Measurements from ENCODE around the gene DLG2.

DLG2 gene

DNA sequence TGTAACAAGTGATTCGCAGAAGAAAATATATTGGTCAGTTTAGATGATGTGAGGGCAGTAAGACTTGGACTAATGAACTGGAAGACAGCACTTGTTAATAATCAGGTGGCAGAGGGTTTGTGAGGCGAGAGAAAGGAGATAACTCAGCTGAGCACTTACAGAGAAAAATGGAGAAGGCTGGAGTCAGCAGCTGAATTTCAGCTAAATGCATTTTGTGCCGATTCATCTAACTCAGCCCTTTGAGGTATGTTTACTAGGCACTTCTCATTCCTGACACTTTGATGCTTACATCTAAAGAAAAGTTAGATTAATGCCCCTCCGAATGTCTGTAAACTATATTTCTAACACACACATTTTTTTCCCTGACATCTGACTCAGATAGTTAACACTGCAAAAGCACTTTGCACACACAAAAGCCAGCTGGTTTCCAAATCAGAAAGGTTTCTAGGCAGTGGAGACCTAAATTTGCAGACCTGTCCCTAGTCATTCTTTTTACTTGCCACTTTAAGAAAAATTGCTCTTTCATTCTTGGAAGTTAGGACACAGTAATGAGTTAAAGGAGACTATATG lies 1481.4 kb downstream of the DLG2 start:
- no peak for DNase-seq

DNA sequence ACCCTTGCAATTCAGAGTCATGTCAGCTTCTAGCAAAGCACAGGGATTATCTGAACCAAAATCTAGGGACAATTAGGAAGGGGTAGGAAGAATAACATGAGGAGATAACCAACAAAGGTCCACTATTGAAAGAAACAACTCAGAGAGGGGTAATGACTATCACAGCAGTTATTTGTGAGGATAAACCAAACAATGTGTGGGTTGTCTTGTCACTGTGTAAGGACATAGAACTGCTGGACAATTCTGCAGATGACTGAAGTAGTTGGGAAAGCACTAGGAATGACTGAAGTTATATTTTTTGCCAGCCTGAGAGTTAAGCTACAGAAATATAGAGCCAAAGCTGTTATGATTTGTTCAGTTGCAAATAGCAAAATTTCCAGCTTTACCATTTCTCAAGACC lies 1482.6 kb downstream of the DLG2 start:
- DNase-seq = no peak

DNA sequence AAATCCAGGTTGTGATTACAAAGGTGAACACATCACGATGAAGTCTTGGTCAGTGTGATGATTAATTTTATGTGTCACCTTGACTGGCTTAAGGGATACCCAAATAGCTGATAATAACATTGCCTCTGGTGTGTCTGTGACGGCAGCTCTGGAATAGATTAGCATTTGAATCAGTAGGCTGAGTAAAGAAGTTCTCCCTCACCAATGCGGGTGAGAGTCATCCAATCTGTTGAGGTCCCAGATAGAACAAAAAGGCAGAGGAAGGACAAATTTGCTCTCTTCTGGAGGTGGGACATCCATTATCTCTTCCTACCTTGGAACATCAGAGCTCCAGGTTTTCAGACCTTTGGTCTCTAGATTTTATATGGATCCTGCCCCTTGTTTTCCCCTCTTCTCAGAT lies 1484.7 kb downstream of the DLG2 start:
- DNase-seq = no peak

DNA sequence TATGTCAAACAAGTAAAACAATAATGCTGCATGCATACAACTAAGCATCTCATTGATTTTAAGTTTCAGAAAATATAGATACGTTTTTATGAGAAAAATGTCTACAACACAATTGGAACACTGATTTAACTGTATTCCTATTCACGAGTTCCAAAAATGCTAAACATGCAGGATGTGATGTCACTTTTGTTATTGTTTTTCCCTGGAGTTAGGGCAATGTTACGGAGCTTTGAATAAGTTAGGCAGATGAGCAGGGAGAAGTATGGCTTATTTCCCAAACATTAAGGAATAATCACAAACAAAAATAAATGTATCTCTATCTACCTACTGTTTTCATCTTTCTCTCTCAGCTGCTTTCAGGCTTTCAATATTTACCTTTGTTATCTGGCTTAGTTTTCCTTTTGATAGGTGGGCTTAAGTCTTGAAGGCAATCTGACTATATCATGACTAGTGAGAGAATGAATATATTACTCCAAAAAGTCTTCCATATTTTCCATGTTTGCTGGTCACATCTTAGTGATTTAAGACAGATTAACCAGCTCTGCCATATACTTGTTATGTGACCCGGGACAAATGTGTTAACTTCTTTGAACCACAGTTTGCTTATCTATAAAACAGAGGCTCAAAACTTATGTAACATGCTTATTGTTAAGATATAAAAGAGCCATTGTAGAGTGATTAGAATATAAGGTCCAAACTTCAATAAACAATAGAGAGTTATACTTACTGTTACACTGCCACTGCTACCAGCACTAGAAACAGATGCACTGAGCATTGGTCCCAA lies 1486.6 kb downstream of the DLG2 start:
- no peak for DNase-seq

DNA sequence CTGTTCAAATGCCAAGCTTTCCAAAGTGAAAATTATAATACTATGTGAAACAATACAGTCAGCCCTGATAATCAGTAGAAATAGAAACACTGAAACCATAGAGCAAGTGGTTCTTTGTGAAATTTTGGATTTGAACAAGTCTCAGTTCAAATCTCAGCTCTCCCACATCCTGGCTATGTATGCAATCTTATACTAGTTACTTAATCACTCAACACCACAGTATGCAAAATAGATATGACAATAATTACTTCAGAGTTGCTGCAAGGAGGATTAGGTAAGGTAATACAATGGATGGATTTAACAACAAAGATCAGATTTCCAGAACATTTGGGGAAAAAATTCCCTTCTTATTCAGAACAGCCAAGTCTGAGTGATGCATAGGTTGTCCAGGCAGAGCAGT lies 1489.2 kb downstream of the DLG2 start:
- no peak for DNase-seq

DNA sequence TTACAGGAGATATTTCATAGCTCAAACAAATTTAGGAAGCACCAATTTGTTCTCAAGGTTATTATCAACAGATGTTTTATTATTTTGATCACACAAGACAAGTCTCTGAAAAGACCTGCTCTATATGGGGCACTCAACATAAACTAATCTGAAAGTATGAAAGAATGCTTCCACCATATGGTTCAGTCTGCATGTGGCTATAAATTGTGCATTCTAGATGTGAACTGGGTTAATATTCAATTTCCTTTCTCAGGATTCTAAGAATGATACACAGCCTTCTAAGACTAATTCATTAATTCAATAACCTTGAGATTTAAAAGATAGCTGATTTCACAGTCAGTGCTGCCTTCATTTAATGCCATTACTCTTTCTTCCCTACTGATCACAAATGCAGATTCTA lies 1489.6 kb downstream of the DLG2 start:
- DNase-seq = no peak

DNA sequence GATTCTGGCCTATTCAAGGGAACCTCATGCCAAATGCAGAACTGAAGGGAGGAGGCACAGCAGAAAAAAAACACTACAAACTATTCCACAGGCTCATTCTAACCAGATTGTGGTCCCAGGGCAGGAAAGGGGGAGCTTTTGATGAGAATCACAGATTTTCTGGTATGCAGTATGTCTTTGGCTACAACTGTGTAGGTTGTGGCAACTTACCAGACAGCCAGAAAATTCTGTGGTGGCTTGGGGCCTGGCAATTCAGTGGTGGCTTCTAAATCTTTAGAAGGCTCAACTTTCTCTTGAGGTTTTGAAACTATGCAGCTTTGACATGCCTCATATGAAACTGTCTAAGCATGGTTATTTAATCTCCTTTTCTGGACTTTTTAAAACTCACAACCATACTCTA lies 1490.2 kb downstream of the DLG2 start:
- DNase-seq = no peak

DNA sequence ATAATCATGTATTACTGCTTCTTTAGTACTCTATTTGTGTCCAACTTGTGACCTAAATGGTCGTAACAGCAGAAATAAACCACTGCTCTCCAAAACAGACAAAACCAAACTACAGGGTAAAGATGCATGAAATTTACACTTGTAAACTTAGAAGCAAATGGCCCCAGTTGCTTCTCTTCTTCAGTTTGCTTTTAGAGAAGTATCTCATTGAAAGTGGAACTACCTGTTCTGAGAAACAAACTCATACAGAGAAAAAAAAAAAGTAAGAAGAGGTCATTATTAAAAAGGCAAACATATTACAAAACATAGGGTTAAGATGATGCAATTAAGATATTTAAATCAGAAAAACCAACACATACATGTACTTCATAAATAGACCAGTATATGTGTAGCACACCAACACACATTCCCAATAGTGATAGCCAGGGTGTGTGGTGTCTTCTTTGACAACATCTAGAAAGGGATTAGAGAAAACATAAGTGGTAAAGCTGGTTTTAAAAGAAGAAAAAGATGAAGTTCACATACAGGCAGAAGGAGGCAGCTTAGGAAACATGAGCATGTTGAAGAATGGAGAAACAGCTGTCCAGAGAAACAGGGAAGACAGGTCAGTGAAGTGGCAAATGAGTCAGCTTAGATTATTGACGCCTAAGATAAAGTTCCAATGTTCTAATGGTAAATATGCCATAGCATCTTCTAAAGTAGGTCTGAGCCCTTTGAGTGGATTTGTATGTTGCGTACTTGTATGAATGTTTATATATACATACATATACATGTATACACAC lies 1496.3 kb downstream of the DLG2 start:
- DNase-seq = no peak

DNA sequence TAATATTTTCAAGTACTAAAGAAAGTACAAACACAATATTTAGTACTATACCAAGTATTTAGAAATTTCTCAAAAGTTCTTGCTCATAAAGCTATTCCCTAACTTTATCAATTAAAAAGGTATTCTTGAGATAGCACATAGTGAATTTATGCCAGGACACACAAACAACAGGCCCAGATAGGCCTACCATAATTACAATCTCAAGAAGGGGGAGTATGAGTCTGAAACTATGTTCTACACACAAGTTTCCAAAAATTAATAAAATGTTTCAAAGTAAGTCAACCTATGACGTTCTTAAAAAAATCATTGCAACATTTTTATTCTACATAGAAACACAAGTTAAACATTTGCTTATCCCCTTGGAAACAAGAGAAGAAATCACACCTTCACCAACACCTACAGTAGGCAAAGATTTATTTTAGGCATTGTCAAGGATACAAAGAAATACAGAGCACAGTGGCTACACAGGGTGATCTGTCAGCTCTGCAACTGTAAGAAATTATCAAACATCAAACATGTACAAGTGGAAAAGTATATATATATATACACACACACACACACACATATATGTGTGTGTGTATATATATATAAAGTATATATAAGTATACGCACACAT lies 1497.1 kb downstream of the DLG2 start:
- no peak for DNase-seq

DNA sequence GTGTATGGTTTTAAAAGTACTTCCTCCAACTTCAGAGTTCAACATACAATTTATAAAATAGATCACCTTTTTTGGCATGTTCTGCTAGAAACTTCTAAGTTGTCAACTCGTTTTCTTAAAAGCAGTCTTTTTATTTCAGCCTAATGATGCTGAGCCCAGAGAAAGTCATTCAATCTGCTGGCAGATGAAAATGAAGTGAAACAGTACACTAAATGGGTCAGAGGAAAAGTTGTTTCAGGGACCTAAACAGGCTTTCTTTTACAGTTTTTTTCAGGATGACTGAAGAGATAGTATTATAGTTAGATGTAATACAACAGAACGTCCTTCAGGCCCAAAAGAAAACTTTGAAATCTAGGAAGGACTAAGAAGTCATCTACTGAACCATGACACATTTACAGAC lies 1498.3 kb downstream of the DLG2 start:
- DNase-seq = no peak

DNA sequence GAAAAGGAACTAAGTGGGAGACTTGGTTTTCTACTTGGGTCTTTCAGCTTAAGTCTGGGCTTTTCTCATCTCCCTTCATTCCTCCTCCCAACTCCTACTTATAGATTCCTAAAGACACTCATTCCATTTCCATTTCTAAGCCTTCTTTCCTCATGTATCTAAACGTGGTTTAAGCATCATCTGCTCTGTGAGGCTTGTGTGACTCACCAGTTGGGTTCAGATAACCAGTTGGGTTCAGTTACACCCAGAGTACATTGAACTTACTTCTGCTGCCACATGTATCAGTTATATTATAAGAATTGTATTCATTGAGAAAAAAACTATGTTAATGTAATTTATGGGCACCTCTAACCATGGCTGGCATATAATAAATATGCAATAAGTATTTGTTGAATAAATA lies 1509.8 kb downstream of the DLG2 start:
- no peak for DNase-seq

DNA sequence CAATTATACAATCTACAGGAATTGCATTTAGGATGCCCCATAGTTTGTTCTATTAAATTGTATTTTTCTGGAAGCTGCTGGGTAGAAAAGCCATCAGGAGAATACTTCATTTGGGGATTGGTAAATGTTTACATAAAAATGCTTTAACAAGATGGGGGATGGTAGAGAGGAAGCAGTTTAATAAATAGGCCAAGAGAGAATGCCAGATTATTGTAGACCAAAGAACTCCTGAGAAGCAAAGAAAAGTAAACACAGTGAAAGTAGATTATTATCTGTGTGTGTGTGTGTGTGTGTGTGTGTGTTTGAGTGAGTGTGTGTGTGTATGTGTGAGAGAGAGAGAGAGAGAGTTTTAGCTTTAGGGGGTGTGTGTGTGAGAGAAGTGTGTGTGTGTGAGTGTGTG lies 1520.6 kb downstream of the DLG2 start:
- DNase-seq = no peak

DNA sequence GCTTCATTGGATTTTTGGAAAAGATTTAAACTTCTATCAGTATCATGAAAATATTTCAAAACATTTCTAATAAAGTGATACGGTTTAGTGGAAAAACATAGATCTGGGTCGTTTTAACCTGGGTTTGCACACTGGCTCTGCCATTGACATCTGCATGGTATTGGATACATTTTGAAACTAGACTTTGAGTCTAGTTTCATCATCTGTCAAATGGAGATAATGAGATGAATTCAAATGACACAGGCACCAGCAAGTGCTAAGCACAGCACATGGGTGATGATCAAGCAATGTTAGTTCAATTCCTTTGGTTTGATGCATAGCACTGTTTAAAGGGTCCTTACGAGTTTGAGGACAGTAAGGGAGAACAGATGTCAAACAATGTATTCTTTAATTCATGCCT lies 1522.0 kb downstream of the DLG2 start:
- no peak for DNase-seq

DNA sequence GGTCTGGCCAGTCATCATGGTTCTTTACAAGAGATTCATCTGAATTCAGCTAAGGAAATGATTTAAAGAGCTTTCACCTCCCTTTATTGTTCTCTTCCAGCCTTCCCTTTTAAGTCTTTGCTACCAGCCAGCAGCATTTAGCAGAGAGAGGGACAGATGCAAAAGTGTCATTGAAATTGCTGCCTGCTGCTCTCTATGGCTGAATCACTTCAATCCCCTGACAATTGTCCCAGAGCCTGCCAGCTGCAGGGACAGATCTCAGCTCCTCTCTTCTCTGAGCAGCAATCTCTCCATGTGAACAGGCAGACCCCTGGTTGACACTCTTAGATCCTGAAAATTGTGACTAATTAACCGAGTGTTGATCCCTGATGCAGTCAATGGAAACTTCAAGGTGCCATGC lies 1524.0 kb downstream of the DLG2 start:
- no peak for DNase-seq

DNA sequence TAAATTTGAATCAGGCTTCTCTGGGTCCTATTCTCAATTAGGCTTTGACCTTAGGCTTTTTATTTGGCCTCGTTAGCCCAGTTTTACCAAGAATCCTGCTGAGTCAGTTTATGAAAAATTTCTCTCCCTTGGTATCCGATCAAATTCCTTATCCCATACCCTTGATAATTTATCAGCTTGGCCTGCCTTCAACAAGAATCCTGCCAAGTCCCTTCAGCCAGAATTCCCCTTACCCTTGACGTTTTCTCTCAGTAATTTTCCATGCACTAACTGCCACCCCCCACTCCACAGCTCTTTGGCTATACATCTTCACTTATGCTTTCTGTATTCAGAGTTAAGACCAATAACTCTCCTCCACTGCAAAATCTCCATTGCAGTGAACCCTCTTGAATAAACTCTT lies 1530.0 kb downstream of the DLG2 start:
- no peak for DNase-seq

DNA sequence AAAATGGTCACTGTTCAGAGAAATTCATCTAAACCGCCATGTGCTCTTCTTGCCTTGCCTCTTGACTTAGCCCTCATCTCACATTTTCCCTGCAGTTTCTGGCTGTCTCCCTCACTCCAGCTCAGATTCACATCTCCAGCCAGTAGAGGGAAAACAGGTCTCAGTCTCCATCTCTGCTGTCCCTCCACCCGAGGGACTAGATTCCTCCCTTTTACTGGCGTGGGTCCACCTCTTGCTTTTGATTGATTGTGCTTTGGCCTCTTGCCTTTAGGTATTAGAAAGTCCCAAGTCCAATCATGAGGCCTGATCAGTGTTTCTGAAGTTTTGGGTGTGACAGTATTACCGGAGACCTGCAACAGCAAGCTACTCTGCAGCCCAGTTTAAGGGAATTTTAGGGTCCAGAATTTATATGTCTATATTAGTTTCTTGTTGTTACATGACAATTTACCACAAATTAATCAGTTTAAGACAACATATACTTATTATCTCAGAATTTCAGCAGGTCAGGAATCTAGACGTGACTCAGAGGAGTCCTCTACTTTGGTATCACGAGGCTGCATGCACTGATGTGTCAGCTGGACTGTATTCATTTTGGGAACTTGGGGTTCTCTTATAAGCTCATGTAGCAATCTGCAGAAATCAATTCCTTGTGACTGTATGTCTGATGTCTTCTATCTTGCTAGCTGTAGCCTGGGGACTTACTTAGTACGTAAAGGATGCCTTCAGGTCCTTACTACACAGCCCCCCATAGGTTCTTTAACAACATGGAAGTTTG lies 1535.7 kb downstream of the DLG2 start:
- DNase-seq = no peak

DNA sequence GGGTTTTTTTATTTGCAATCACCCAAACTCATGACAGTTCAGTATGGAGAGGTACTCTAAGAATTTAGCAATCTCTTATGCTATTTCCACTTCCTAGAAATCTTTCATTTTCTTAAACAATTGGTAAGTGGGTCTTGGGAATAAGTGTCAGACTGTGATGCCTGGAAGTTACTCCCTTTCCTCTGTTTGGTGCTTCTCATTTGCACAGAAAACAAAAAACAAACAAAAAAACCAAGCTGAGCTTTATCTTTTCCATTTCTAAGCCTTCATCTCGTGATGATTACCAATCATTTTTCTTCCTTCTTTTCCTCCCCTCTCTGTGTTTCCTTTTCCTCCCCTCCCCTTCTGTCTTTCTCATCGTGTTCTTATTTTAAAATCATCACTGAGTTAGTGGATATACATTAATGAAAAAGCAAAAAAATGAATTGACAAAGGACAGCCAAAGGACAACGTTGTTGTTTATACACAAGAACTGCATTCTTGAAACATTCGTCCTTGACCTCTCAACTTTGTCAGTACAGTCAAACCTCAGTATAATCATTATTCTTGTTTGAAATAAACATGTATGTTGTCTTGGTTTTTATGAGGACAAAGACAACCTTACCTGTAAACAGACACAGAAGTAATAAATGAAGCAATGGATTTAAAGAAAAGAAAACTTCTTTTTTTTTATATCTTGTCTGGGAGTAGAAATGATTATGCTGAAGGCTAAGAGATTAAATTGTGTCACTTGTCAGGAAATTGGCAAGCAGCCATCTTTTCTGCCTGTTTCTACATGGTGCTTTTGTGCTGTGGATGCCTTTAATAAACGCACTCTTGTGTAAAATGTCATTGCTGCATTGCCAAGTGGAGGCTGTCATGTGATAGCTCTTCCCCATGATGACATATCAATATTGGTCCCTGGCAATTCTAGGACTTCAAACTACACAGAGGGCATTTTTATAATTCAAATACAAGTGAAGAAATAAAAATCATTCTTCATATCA lies 1537.8 kb downstream of the DLG2 start:
- no peak for DNase-seq

DNA sequence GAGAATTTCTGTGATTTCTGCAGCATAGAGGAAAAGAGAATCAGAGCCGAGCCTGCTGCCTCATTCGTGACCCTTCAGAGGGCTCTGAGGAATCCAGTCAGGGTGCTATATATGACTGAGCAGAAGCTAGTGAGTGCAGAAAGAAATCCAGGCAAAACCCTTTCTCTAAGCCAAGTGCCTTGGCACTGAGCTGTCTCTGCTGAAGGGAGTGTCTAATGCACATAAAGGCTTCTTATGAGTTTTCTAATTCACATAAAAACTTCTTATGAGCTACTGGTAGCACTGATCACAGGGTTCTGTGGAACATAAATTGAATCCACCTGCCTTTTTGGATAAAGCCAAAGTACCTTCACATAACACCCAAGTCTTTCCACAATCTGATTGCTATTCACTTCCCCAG lies 1555.3 kb downstream of the DLG2 start:
- DNase-seq = no peak

DNA sequence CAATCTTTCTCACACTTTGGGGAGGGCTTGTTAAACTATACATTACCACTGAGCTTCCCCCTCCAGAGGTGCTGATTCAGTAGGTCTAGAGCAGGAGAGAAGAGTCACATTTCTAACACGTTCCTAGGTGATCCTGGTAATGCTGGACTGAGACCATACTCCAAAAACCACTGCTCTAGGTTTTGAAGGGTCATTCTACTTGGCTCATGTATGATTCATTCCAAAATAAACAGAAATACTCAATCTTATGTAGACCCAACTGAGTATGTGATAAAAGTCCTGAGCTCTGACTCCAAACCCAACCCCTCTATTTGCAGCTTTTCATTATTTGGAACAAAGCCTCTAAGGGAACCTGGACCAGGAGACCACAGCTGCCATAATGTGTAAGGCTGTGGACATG lies 1558.1 kb downstream of the DLG2 start:
- DNase-seq = no peak

DNA sequence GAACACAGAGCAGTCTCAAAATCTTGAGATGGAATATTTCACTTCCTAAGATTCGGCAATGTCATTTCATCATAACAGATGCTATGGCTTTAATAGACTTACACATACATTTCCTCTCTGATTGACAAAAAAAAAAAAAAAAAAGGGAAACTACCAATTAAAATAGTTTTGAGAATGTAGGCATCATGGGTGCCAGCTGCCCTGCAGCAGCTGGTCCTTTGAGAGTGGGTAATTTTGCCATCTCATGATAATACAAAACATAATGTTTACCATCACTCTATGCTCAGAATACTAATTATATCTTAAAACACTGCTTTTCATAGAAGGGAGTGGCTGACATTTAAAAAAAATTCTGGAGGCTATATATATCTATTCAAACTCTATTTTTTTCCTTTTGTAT lies 1565.4 kb downstream of the DLG2 start:
- no peak for DNase-seq

DNA sequence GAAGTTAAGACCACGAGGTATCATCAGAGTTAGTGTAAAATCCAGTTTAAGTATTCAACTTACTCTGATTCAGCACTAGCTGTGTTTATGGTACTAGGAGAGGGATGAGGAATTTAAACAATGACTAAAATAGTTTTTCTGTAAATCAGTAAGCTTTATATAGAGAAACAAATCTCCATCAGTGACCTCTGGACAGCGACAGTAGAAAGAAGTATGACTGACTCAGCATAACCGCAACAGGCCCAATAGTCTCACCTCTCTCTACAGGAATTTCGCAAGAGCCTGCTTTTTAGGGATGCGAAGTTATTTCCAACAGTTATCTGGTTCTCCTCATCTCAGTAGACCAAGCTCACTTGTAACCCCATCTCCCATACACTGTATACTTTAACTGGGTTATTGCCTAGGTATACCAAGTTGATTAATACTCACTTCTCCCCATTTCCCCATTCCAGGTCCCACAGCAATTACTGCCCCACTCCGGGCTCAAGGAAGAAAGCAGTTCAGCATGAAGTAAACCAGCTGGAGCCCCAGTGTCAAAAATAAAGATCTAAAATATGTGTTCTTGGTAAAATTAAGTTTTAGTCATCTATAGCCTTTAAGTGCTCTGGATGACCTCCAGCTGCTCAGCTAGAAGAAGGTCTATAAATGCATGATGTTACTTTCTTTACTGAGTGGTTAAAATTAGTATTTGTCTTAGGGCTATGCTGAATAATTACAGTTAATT lies 1570.3 kb downstream of the DLG2 start:
- DNase-seq = no peak

Measured in inflammatory macrophage (primary cell).